GM18868 (cell line): ENCODE results near the gene MIEF1.
"Not testable (repeated sequence)": the region's sequence is repeated elsewhere in the genome, so short reads cannot be mapped to it uniquely, and the experiment has no call there.

ENCODE experiments used
- ATAC-seq: cut with Tn5 transposase; IDR thresholded peaks from one replicate; pipeline ENCODE4 v1.9.1; 2021; ENCODE audit warnings: mild to moderate bottlenecking, moderate library complexity; ENCODE audit not compliant: unreplicated experiment

MIEF1 gene

DNA sequence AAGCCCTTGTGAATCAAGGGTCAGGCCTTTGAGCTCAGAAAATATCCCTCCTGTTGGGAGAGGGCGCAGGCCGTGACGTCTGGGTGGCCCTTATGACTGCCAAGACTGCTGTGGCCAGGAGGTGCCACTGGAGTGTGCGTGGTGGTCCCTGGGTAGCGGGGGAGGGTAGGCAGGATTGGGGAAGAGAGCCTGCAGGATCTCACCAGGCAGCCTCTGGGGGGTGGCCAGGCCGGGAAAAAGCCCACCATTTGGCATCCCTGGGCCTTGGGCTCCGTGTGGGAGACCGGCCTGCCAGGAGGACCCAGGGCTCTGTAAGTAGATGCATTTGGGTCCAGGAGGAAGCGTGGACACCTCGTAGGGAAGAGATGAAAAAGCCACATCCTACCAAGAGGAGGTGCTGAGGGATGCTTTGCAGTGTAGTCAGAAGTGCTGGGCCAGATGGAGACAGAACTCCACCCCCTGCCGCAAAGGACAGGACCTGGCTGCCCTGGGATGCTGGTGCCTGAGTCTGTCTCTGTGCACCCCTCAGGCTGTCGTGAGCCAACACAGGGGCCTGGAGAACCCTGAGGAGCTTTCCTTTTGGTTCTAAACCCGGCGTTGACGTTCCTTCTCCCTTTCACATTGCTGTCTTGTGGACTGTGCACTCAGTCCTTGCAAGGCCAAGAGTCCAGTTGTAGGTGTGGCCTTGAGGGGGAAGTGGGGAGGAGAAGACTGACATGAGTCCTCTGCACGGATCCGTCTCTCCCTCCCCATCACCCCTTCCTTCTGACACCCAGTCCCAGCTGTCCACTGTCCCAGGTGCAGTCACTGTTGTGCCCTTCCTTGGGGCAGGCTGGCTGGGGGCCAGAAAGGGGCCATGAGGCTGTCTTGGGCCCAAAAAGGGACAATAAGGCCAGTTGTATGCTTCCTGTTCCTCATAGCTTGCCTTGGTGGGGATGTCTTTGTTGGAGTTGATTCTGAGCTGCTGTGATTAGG lies 12.7 kb upstream of the MIEF1 start:
- ATAC-seq, result no peak

DNA sequence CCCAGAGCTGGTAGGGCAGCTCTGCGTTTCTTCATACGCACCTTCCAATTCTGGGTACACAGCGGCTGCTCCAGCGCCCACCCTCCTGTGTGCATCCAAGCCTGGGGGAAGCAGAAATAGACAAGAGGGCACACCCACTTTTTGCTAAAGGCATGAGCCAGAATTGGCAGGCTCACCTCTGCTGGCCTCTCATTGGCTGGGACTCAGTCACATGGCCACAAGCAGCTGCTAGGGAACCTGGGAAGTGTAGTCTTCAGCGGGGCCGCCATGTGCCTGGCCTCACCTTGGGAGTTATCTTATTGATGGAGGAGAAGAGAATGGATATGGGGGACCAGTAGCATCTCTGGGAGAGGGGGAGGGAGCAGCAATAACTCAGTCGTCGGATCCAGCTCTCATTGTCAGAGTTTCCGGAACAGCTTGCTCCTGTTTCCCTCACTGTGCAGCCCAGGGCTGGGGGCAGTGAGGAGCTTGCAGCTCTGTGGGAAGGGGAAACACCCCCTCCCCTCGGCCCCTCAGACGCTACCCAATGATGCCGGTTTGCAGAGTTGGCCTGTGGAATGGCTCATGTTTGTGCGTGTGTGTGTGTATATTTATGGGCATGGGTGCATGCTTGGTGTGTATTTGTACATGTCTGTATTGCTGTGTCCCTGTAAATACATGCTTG lies 11.8 kb upstream of the MIEF1 start:
- ATAC-seq, result peak; percentile 84

DNA sequence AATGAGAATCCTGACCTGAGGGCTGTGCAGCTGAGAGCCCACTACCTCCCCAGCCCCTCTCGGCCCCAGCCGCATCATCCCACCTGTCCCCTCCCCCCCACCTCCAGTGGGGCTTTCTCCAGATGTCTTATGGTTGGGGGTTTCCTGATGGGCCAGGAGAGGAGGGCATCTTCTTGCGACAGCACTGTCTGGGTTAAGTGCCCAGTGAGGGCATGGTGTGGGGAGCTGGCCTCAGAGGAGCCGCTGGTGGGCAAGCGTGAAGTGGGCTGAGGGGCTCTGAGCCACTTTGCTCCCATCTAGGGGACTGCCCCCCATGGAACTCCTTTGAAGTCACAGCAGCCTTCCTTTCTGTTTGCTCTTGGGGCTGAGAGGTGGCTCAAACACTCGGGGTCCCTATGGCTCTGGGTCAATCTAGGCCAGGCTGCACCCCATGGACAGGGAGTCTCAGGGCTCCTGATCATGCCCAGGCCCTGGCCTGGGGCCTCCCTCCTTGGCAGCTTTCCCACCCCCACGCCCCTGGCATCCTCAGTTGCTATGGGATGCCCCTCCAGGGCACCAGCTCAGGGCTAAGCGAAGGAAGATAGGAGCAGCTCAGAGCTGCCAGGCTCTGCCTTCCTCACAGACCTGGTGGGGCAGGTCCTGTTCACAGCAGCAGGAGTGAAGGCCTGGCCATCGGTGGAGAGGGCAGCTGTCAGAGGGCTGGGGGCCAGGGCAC lies 11.0 kb upstream of the MIEF1 start:
- ATAC-seq, result no peak

DNA sequence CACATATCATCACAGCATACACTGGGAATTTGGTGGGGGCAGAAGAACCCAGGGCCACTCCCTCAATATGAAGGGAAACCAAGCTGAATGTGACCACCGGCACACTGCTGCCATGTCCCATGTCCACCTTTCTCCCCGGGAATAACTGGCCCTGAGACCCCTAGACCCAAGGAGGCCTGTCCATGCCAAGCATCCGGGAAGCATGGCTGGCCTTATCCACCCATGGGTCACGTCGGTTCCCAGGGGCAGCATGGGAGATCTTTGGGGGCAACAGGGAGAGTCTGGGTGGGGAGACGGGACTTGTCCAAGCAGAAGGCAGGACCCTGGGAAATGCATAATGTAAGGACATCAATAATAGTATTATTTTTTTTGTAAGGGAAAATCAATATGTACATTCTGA lies 10.4 kb upstream of the MIEF1 start:
- ATAC-seq, result no peak

DNA sequence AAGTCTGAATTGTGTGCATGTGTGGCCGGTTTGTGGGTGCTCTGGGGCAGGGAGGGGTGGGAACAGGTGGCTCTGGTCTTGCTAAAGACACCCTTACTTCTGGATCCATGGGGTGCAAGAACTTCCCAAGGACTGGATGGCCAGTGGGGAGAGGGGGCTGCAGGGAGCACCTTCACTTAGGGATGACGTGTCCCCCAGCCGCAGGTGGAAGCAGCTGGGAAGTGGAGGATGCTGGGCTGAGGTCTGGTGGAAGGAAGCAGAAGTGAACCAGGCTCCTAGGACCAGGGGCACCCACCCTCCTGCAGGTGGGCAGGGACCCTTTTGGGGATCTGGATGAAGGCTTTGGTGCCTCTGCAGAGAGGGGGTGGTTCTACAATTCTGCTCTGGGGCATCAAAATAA lies 9.9 kb upstream of the MIEF1 start:
- no peak for ATAC-seq

DNA sequence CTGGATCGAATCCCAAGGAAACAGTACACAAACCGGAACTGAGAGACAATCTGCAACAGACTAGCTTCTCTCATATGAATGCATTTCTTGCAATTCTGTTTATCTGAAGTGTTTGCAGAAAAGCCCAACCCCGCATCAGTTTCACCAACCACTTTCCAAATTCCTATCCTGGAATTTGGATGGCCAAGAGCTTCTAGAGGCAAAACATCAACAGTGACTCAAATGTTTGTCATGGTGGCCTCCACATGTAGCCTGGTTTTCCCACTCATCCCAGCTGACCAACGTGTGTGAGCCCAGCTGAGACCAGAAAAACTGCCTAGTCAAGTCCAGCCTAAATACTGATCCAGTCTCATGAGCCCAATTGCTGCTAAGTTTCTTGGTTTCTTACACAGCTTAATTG lies 8.3 kb upstream of the MIEF1 start:
- no peak for ATAC-seq

DNA sequence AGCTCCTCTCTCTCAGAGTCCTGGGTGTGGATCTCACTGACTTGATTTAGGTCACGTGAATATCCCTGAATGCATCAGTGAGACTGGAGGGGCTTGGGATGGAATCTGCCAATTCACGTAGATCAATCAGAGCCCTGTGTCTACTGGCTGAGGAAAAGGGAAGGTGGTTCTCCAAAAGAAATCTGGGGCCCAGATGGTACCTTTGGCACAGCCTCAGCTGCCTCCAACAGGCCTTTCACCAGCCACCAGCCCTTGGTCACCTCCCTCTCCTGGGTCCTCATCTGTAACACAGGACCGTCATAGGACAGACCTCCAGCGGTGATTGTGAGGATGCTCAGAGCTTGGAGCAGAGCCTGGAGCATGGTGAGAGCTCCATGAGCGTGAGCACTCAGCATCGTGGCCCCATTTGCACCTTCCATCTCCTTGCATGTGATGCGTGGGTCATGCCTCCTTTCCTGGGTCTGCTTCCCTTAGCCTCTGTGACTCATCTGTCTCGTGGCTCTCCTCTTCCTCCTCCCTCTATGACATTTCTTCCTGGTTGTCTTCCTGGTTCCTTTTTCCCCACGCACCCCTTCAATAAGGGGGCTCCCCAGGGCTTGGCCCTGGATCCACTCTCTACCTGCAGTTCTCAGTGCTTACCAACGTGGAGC lies 7.5 kb upstream of the MIEF1 start:
- no peak for ATAC-seq

DNA sequence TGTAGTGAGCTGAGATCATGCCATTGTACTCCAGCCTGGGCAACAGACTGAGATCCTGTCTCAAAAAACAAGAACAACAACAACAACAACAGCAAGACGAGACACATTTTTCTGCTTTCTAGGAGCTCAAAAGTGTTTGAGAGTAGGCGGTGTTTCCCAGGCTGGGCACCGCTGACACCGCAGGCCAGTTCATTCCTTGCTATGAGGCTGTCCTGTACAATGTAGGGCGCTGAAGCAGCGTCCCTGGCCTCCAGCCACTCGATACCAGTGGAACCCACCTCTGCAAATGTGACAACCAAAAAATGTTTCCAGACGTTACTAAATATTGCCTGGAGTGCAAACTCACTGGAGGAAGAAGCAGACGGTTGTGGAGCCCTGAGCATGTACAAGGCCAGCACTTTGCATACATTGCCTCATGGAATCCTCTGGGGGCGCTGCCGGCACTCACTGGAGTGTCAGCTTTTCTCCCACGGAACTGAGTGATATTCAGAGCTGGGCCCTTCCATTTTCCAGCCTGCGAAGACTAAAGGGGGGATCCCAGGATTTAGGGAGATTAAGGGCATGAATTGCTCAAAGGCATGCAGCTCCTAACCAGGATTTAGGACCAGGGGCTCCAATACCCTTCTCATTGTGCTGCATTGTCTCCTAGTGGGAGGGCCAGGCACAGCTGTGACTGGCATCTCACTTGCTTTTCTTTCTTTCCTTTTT lies 5.8 kb upstream of the MIEF1 start:
- ATAC-seq, result no peak

DNA sequence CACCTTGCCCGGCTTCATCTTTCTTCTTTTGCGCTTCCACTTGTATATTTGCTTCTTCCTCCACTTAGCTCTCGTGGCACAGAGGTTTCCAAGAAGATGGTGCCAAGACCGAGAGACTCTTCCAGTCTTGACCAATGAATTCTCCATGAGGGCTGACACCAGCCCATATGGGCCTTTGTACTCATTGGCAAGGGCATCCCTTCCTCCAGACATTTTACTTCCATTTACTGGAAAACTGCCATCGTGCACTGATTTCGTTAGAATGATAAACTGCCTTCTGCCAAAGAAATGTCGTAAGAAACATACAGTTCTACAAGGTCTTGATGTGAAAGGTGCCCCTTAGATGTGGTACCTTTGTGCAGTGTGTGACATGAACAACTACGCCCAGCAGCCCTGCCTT lies 4.7 kb upstream of the MIEF1 start:
- no peak for ATAC-seq

DNA sequence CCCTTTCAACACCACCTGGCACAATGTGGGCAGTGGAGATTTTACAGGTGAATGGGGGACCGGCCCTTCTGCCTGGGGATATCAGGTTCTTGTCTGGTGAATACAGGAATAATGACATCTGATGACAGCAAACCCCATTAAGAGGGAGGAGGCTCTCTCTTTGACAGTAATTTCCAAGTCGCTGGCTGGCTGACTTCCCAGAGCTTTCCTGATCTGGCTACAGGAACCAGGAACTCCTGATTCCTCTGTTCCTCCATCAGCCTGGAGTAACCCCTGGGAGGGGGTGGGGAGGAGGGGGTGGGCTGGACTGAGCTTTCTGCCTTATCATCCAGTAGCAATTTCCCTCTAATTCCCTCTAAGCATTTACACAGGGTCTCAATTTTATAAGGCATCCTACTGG lies 3.7 kb upstream of the MIEF1 start:
- ATAC-seq, result no peak

DNA sequence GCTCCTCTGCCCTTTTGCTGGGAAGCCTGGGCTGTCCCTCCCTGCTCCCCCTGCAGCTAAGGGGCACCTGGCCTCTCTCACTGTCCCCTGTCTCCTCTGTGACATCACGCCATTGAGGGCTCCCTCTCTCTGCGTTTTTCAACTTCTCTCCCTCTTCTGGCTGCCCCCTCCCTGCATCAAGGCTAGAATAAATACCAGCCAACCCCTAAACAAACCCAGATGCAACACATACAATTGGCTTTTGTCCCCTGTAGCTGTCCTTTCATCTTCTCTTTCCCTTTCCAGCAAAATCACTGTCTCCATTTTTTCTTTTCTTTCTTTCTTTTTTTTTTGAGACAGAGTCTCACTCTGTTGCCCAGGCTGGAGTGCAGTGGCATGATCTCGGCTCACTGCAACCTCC lies 3.3 kb upstream of the MIEF1 start:
- ATAC-seq, result no peak

DNA sequence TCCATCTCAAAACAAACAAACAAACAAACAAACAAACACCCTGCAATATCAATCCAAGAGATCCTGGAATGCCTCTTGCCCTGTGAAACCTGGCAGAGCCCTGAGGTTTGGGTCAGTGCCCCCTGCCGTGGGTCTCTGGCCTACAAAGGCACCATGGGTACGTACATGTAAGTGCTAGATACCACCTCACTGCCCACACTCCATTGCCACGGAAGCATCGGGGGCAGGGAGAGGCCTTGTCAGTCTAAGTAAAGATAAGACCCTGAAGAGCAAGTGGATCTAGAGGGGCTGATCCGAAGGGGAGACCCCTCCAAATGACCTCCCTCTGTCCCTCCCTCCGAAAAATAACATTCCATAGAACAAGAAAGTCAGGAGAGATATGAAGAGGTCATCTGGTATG lies 2.0 kb upstream of the MIEF1 start:
- ATAC-seq, result no peak

DNA sequence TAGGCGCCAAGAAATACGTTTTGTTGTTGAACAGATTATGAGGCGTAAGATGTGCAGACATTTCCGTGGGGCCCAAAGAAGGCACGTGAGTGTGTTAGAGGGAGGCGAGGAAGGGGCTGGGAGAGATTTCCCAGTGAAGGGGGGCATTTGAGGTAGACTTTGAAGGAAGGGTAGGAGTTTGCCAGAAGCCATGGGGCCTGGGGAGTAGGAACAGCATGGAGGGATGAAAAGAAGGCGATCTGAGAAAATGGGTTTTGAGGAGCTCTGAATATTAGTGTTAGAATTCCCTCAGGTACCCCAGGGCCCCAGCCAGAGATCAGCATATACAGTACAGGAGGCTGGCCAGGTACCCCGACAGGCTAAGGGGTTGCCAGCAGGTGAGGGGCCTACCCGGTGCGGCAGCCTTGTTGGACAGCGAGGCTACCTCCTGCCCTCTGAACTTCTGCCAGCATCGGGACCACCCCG lies 414 bp upstream of the MIEF1 start:
- ATAC-seq, result no peak

DNA sequence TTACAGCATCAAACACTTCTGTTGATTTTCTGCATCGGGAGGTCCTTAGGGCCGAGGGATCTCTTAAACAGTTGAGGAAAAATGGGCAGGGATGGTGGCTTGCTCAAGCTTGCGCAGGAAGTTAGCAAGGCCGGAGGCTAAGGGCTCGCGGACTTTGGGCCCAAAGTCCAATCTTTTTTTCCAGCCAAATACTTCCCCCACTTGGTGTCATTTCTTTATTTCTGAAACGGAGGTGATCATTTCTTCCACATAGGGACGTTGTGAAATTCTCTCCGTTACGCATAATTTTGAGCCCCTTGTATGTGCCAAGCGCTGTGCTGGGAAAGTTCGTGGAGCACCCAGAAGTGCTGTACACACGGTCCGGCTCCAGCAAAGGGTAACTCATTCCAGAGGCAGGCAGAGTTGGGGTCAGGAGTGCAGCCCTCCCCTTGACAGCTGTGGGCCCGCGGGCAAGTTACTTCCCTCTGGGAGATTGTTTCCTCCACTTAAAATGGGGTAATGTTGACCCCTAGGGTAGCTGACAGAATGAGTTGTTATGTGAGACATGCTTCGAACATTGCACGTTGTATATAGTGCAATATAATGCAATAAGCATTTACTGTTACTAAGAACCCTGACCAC lies 809 bp downstream of the MIEF1 start:
- ATAC-seq, result no peak

DNA sequence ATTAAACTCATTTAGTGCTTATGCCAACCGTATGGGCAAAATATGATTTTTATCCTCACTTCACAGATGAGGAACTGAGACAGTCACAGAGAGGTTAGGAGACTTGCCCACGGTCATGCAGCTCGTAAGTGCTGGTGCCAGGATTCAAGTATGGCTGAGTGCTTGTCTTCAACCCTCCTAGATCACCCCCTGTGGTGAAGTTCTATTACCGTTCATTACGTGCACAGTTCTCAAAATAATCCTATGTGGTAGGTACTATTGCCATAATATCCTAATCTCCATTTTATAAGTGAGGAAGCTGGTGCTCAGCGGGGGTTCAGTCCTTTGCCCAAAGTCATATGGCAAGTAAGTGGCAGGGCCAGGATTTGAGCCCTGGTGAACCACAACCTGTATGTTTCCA lies 1.5 kb downstream of the MIEF1 start:
- ATAC-seq, result no peak

DNA sequence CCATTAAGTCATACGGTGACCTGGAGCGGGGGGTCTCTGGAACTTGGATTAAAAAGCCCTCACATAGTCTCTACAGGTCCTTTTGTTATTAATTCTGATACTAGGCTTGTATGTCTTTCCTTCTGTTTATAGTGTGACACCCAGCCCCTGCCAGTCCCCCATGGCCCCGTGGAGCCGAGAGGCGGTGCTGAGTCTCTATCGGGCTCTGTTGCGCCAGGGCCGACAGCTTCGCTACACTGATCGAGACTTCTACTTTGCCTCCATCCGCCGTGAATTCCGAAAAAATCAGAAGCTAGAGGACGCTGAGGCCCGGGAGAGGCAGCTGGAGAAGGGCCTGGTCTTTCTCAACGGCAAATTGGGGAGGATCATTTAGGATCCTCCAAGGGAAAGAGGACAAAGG lies 2.0 kb downstream of the MIEF1 start:
- no peak for ATAC-seq

DNA sequence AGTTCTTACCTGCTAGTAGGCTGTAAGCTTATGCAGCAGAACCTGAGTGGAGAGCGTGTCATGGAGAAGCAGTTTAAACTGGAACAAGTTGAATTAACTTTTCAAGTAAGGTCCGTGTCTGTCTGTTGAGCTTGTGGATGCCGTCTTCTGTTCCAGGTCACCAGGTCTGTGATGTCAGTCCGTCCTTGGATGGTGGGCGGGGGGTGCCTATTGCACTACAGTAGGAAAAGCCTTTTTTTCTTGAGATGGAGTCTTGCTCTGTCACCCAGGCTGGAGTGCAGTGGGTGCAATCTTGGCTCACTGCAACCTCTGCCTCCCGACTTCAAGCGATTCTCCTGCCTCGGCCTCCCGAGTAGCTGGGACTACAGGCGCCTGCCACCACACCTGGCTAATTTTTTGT lies 4.9 kb downstream of the MIEF1 start:
- ATAC-seq, result not testable (repeated sequence)

DNA sequence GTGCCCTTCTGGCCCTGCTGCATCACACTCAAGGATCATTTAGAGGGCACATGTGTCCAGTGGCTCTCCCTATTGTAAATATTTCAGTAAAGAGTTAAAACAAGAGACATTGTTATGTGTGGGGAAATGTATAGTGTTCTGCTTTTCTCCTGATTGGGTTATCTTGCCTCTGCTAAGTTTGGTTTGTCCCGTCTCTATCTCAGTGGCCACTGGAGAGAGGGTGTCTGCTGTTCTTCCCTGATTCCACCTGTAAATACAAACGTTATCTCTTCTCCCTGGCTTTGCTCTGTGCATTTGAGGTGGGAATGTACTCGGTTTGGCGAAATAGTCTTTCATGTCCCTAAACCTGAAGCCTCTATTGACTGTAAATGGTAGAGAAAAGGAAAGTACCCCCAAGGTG lies 6.3 kb downstream of the MIEF1 start:
- no peak for ATAC-seq

DNA sequence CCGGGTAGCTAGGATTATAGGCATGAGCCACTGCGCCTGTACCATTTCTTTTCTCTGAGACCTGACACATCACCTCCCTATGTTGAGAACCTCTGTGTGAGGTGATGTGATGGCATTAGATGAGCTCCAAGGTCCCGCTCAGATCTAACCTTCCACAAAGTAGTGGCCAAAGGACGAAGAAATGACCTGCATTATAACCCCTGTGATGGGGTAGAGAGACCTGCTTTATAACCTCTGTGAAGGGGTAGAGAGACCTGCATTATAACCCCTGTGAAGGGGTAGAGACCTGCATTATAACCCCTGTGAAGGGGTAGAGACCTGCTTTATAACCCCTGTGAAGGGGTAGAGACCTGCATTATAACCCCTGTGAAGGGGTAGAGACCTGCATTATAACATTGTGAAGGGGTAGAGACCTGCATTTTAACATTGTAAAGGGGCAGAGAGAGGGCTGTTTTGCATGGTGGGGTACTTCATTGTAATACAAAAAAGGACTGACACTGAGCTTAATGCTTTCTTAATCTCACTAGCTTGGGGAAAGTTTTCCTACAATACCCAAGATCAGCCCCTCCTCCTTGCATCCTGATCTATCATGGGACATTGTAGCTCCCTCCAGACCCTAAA lies 8.5 kb downstream of the MIEF1 start:
- no peak for ATAC-seq

DNA sequence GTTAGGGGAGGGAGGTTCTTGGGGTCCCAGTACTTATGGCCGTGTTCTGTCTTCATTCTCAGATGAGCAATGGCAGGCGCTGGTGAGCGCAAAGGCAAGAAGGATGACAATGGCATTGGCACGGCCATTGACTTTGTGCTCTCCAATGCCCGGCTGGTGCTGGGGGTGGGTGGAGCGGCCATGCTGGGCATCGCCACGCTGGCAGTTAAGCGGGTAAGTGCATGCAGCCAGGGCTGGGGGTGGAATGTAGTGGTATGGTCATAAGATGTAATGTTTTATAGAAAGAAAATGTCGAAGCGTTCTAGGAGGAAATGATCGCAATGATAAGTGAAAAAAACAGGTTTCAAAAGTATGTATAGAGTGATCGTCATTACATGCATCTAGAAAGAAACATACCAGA lies 9.1 kb downstream of the MIEF1 start:
- no peak for ATAC-seq
